Measurements from ENCODE around the gene AOC3. TPM values are rescaled to one million over a fixed set of nuclear protein-coding genes. Genes with fewer than 3 reads are reported as not detected.
"Not testable (repeated sequence)": the region's sequence is repeated elsewhere in the genome, so short reads cannot be mapped to it uniquely, and the experiment has no call there.

Gene AOC3
- total RNA-seq, 2 donors from 2014 or later, result 5.3 to 28.3 TPM

- no peak for DNase-seq
- Histone ChIP-seq H3K27me3 (no peaks in the 10 kb centered on the region), H3K36me3 (no peaks in the 10 kb centered on the region), H3K27ac (no peak overlapping the region), H3K4me1 (no peaks in the 10 kb centered on the region), H3K4me3 (no peak overlapping the region), H3K9ac (ENCODE audit: low read depth in 2 of 2, low read length in 2 of 2) (no peak overlapping the region), H3K9me3 (no peaks in the 10 kb centered on the region)
- no peak for TF ChIP-seq CTCF (IDR thresholded peaks at IDR 0.05)
- intact Hi-C loops (cut with DNase I), result no loop called here
Observed at GRCh38 chr17:42866216-42866615, 15.2 kb downstream of the AOC3 start.

GRCh38 chr17:42866631-42867575 lies 15.9 kb downstream of the AOC3 start:
- H3K36me3 ChIP-seq, result no peaks in the 10 kb centered on the region
- no peaks in the 10 kb centered on the region for H3K27me3 ChIP-seq
- no peaks in the 10 kb centered on the region for H3K9me3 ChIP-seq
- intact Hi-C loops (cut with DNase I), result no loop called here
- no peak for TF ChIP-seq CTCF (IDR thresholded peaks at IDR 0.05)
- H3K4me3 ChIP-seq, result no peak overlapping the region
- H3K27ac ChIP-seq, result no peak overlapping the region
- no peak overlapping the region for H3K9ac ChIP-seq (ENCODE audit: low read depth in 2 of 2, low read length in 2 of 2)
- no peaks in the 10 kb centered on the region for H3K4me1 ChIP-seq
- no peak for DNase-seq

GRCh38 chr17:42867694-42868261 lies 16.8 kb downstream of the AOC3 start:
- DNase-seq; intact Hi-C loops (cut with DNase I); H3K27ac ChIP-seq; H3K9me3 ChIP-seq; H3K27me3 ChIP-seq; H3K36me3 ChIP-seq; H3K9ac ChIP-seq (ENCODE audit: low read depth in 2 of 2, low read length in 2 of 2); H3K4me1 ChIP-seq; H3K4me3 ChIP-seq: not testable (repeated sequence)

GRCh38 chr17:42868338-42868737 lies 17.3 kb downstream of the AOC3 start:
- Histone ChIP-seq H3K36me3 (no peaks in the 10 kb centered on the region), H3K27me3 (no peaks in the 10 kb centered on the region), H3K27ac (no peak overlapping the region), H3K9me3 (no peaks in the 10 kb centered on the region), H3K9ac (ENCODE audit: low read depth in 2 of 2, low read length in 2 of 2) (no peak overlapping the region), H3K4me3 (no peak overlapping the region), H3K4me1 (no peaks in the 10 kb centered on the region)
- intact Hi-C loops (cut with DNase I), result no loop called here
- no peak for DNase-seq
- no peak for TF ChIP-seq CTCF (IDR thresholded peaks at IDR 0.05)

GRCh38 chr17:42871647-42872046 lies 20.6 kb downstream of the AOC3 start:
- Histone ChIP-seq H3K4me1 (no peaks in the 10 kb centered on the region), H3K9ac (ENCODE audit: low read depth in 2 of 2, low read length in 2 of 2) (no peak overlapping the region), H3K4me3 (no peak overlapping the region), H3K27me3 (no peaks in the 10 kb centered on the region), H3K36me3 (no peaks in the 10 kb centered on the region), H3K9me3 (no peaks in the 10 kb centered on the region), H3K27ac (no peak overlapping the region)
- no peak for TF ChIP-seq CTCF (IDR thresholded peaks at IDR 0.05)
- no peak for DNase-seq
- intact Hi-C loops (cut with DNase I), result no loop called here

All from colonic mucosa (tissue), 4 donors.